Measurements from ENCODE around the gene E2F4. TPM values are rescaled to one million over a fixed set of nuclear protein-coding genes. Genes with fewer than 3 reads are reported as not detected.

The E2F4 gene
- total RNA-seq, 1 experiment from 2014 or later, result 114 TPM

GRCh38 chr16:67156143-67156844 lies 35.7 kb upstream of the E2F4 start:
- no peak for ATAC-seq
- no TSS peak for BruUV-seq (replicated peaks)
- Histone ChIP-seq H3K36me3 (ENCODE audit: control insufficient read depth in 1 of 2, insufficient read depth in 2 of 2, low read length in 2 of 2) (no peaks in the 10 kb centered on the region), H3K27ac (ENCODE audit: low read depth, low read length) (no peak overlapping the region), H3K4me1 (ENCODE audit: control insufficient read depth in 1 of 2, insufficient read depth in 2 of 2, low read length in 2 of 2) (peaks cover 6 to 35% of the 10 kb centered on the region in 2 experiments), H4K20me1 (ENCODE audit: insufficient read depth) (no peaks in the 10 kb centered on the region), H3K27me3 (ENCODE audit: insufficient read depth, low read length) (no peaks in the 10 kb centered on the region), H3K79me2 (ENCODE audit: insufficient read depth, low read length) (no peaks in the 10 kb centered on the region; the same call in 1 of the 2 replicates), H3K4me3 (replicated peaks in 1 of 2; ENCODE audit: low read depth in 1 of 2, low read length in 2 of 2) (no peak overlapping the region), H3K9me3 (ENCODE audit: control insufficient read depth in 1 of 2, insufficient read depth in 1 of 2, low read depth in 1 of 2, low read length in 2 of 2) (no peaks in the 10 kb centered on the region), H3K4me2 (ENCODE audit: low read length) (no peak overlapping the region), H2AFZ (ENCODE audit: low read depth, low read length, poor library complexity, severe bottlenecking) (no peak overlapping the region), H3K9me2 (ENCODE audit: insufficient read depth) (no peaks in the 10 kb centered on the region), H3K9ac (ENCODE audit: low read length) (no peak overlapping the region)
- intact Hi-C loops (cut with micrococcal nuclease), result loop anchor here (5.0 kb wide), 1 partner anchor 204 kb away; no protein-coding TSS in a partner anchor
- RAD21 ChIA-PET (ENCODE audit: low non-redundant PET in 1 of 2, low total read pairs in 2 of 2, uncharacterized antibody in 2 of 2, unreplicated experiment in 2 of 2), result interaction anchor here (0.6 to 1.5 kb wide), 4 partner anchors 68 to 143 kb away, joined by 4 to 19 read pairs (median 8); no protein-coding TSS in a partner anchor
- CTCF ChIA-PET, result interaction anchor here (1.2 to 5.8 kb wide), 10 partner anchors 13 to 261 kb away, joined by 3 to 79 read pairs (median 8); partner anchors contain the start of genes CES3 and NOL3
- no peak for DNase-seq (ENCODE audit: low read depth, low spot score)
- POLR2A ChIA-PET, result no interaction called here
- no peak for TF ChIP-seq EZH2 (IDR thresholded peaks at IDR 0.05)

- Histone ChIP-seq H2AFZ (ENCODE audit: low read depth, low read length, poor library complexity, severe bottlenecking) (no peak overlapping the region), H3K9ac (ENCODE audit: low read length) (no peak overlapping the region), H3K79me2 (ENCODE audit: insufficient read depth, low read length) (no peaks in the 10 kb centered on the region; the same call in 1 of the 2 replicates), H3K27me3 (ENCODE audit: insufficient read depth, low read length) (no peaks in the 10 kb centered on the region), H3K27ac (ENCODE audit: low read depth, low read length) (no peak overlapping the region), H3K36me3 (ENCODE audit: control insufficient read depth in 1 of 2, insufficient read depth in 2 of 2, low read length in 2 of 2) (no peaks in the 10 kb centered on the region), H3K4me2 (ENCODE audit: low read length) (no peak overlapping the region), H3K4me1 (ENCODE audit: control insufficient read depth in 1 of 2, insufficient read depth in 2 of 2, low read length in 2 of 2) (peaks cover 10 to 34% of the 10 kb centered on the region in 2 experiments; a peak in 3 of 4 replicates), H3K9me2 (ENCODE audit: insufficient read depth) (no peaks in the 10 kb centered on the region), H4K20me1 (ENCODE audit: insufficient read depth) (no peaks in the 10 kb centered on the region), H3K9me3 (ENCODE audit: control insufficient read depth in 1 of 2, insufficient read depth in 1 of 2, low read depth in 1 of 2, low read length in 2 of 2) (no peaks in the 10 kb centered on the region), H3K4me3 (replicated peaks in 1 of 2; ENCODE audit: low read depth in 1 of 2, low read length in 2 of 2) (no peak overlapping the region)
- ATAC-seq, result no peak
- RAD21 ChIA-PET (ENCODE audit: low non-redundant PET in 1 of 2, low total read pairs in 2 of 2, uncharacterized antibody in 2 of 2, unreplicated experiment in 2 of 2), result interaction anchor here (0.5 to 0.6 kb wide), 2 partner anchors 69 to 129 kb away, joined by 4 read pairs; no protein-coding TSS in a partner anchor
- CTCF ChIA-PET, result interaction anchor here (0.9 to 5.7 kb wide), 4 partner anchors 12 to 139 kb away, joined by 3 to 52 read pairs (median 8); partner anchors contain the start of gene NOL3
- intact Hi-C loops (cut with micrococcal nuclease), result loop anchor here (5.0 kb wide), 1 partner anchor 205 kb away; no protein-coding TSS in a partner anchor
- TF ChIP-seq YY1 (IDR thresholded peaks at IDR 0.05; ENCODE audit: extremely low read depth, insufficient replicate concordance, low read depth, low read length) (no peak), EZH2phosphoT487 (IDR thresholded peaks at IDR 0.05; ENCODE audit: borderline replicate concordance) (no peak), ZBTB33 (IDR thresholded peaks at IDR 0.05; ENCODE audit: extremely low read depth, insufficient replicate concordance, low read length) (no peak), ELF1 (IDR thresholded peaks at IDR 0.05; ENCODE audit: borderline replicate concordance, low read depth) (no peak), TCF7L2 (IDR thresholded peaks at IDR 0.05; ENCODE audit: borderline replicate concordance, extremely low read depth, insufficient read depth, insufficient read length) (no peak), POLR2A (IDR thresholded peaks at IDR 0.05; ENCODE audit: borderline replicate concordance, extremely low read depth, insufficient read depth, insufficient read length) (no peak), SP1 (IDR thresholded peaks at IDR 0.05; ENCODE audit: low read depth) (no peak), POLR2AphosphoS5 (IDR thresholded peaks at IDR 0.05; ENCODE audit: low read depth, low read length) (no peak), EGR1 (IDR thresholded peaks at IDR 0.05; ENCODE audit: low read depth) (no peak), FOSL1 (IDR thresholded peaks at IDR 0.05; ENCODE audit: low read depth) (no peak)
- POLR2A ChIA-PET, result interaction anchor here (0.6 kb wide), 1 partner anchor 43 kb away, joined by 8 read pairs; no protein-coding TSS in a partner anchor
- BruUV-seq (replicated peaks), result no TSS peak
- DNase-seq (ENCODE audit: low read depth, low spot score), result no peak
These were observed 34.7 kb upstream of the E2F4 start for GRCh38 chr16:67157106-67157748.

Data from HCT116 (cell line).